ENCODE results near the gene PDCD2L. TPM values are rescaled to one million over a fixed set of nuclear protein-coding genes. Genes with fewer than 3 reads are reported as not detected.

Gene PDCD2L
- total and polyA plus RNA-seq, 2 experiments from 2014 or later = 6.3 to 9.8 TPM

DNA sequence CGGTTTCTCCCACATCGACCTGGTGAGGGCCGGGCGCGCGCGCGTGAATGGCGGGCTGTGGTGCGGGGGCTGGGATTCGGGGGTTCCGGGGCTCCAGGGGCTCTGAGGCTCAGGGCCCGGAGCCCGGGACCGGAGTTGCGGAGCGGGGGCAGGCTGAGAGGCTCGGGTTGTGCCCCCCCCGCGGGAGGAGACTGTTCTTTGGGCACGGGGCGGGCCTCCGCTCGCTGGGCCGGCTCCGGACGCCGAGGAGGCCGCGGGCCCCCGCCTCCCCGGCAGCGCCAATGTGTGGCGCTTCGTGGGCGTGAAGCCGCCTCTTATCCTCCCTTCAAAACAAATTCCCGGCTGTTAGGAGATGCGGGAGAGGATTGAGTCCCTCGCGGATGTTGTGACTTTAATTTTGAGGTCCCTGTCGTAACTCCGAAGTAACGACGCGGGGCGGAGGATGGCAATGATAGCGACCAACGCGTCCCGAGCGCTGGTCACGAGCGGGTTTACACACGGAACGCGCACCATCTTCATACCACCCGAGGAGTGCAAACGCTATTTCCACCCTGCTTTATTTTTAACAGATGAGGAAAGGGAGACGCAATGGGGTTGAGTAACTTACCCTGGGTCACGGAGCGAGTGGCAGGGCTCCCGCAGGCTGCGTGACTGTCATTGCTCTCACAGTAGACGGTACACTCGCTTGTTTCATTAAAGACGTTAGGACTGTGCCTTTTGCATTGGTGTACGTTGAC, 24.5 kb downstream of the PDCD2L start:
- Histone ChIP-seq H3K27ac (peak overlapping the region; percentile 96), H3K9me2 (replicated peaks; ENCODE audit: insufficient read depth) (no peaks in the 10 kb centered on the region), H3K27me3 (no peaks in the 10 kb centered on the region), H3K4me2 (peak overlapping the region; percentile 91), H3K36me3 (replicated peaks; ENCODE audit: insufficient read depth, low read depth) (no peaks in the 10 kb centered on the region), H2AFZ (peak overlapping the region; percentile 96), H4K20me1 (ENCODE audit: insufficient read depth, poor library complexity, severe bottlenecking) (peaks cover 46% of the 10 kb centered on the region), H3K9me3 (ENCODE audit: low read depth) (no peaks in the 10 kb centered on the region), H3K79me2 (peaks cover 55% of the 10 kb centered on the region), H3K4me1 (ENCODE audit: insufficient read depth) (peaks cover 18% of the 10 kb centered on the region), H3K4me3 (peak overlapping the region; percentile 98)
- WGBS (ENCODE audit: low lambda C conversion rate, missing lambda C conversion rate) = under 1% methylated on average over 46 of the region's 68 CpGs
- peak; percentile 58 for DNase-seq (ENCODE audit: low spot score)
- TF ChIP-seq EZH2phosphoT487 (IDR thresholded peaks at IDR 0.05; ENCODE audit: low read depth, severe bottlenecking, unreplicated experiment) (no peak), EZH2 (IDR thresholded peaks at IDR 0.05; ENCODE audit: borderline replicate concordance) (no peak)
- TF ChIP-seq, protein P1, sequence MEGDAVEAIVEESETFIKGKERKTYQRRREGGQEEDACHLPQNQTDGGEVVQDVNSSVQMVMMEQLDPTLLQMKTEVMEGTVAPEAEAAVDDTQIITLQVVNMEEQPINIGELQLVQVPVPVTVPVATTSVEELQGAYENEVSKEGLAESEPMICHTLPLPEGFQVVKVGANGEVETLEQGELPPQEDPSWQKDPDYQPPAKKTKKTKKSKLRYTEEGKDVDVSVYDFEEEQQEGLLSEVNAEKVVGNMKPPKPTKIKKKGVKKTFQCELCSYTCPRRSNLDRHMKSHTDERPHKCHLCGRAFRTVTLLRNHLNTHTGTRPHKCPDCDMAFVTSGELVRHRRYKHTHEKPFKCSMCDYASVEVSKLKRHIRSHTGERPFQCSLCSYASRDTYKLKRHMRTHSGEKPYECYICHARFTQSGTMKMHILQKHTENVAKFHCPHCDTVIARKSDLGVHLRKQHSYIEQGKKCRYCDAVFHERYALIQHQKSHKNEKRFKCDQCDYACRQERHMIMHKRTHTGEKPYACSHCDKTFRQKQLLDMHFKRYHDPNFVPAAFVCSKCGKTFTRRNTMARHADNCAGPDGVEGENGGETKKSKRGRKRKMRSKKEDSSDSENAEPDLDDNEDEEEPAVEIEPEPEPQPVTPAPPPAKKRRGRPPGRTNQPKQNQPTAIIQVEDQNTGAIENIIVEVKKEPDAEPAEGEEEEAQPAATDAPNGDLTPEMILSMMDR (IDR thresholded peaks at IDR 0.05; ENCODE audit: poor library complexity) = no peak

DNA sequence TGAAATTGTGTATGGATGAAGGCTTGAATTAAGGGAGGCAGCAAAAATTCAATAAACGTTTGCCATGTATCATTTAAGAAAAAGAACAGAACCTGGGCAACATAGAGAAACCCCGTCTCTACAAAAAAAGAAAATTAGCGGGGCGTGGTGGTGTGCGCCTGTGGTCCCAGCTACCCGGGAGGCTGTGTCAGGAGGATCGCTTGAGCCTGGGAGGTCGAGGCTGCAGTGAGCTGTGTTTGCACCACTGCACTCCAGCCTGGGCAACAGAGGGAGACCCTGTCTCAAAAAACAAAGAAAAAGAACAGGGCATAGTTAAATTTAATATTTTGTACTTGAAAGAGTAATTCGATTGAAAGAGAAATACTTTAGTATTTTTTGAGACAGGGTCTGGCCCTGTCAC, 25.4 kb downstream of the PDCD2L start:
- Histone ChIP-seq H3K9me2 (replicated peaks; ENCODE audit: insufficient read depth) (no peaks in the 10 kb centered on the region), H3K4me3 (peak overlapping the region; percentile 98), H3K36me3 (replicated peaks; ENCODE audit: insufficient read depth, low read depth) (no peaks in the 10 kb centered on the region), H2AFZ (no peak overlapping the region), H3K27ac (peak overlapping the region; percentile 96), H3K4me1 (ENCODE audit: insufficient read depth) (peaks cover 18% of the 10 kb centered on the region), H4K20me1 (ENCODE audit: insufficient read depth, poor library complexity, severe bottlenecking) (peaks cover 52% of the 10 kb centered on the region), H3K4me2 (peak overlapping the region; percentile 91), H3K79me2 (peaks cover 63% of the 10 kb centered on the region), H3K27me3 (no peaks in the 10 kb centered on the region), H3K9me3 (ENCODE audit: low read depth) (no peaks in the 10 kb centered on the region)
- 80% methylated on average over 9 of the region's 9 CpGs for WGBS (ENCODE audit: low lambda C conversion rate, missing lambda C conversion rate)
- TF ChIP-seq EZH2phosphoT487 (IDR thresholded peaks at IDR 0.05; ENCODE audit: low read depth, severe bottlenecking, unreplicated experiment) (no peak), EZH2 (IDR thresholded peaks at IDR 0.05; ENCODE audit: borderline replicate concordance) (no peak)
- TF ChIP-seq, protein P1 (IDR thresholded peaks at IDR 0.05; ENCODE audit: poor library complexity) = no peak
- no peak for DNase-seq (ENCODE audit: low spot score)

DNA sequence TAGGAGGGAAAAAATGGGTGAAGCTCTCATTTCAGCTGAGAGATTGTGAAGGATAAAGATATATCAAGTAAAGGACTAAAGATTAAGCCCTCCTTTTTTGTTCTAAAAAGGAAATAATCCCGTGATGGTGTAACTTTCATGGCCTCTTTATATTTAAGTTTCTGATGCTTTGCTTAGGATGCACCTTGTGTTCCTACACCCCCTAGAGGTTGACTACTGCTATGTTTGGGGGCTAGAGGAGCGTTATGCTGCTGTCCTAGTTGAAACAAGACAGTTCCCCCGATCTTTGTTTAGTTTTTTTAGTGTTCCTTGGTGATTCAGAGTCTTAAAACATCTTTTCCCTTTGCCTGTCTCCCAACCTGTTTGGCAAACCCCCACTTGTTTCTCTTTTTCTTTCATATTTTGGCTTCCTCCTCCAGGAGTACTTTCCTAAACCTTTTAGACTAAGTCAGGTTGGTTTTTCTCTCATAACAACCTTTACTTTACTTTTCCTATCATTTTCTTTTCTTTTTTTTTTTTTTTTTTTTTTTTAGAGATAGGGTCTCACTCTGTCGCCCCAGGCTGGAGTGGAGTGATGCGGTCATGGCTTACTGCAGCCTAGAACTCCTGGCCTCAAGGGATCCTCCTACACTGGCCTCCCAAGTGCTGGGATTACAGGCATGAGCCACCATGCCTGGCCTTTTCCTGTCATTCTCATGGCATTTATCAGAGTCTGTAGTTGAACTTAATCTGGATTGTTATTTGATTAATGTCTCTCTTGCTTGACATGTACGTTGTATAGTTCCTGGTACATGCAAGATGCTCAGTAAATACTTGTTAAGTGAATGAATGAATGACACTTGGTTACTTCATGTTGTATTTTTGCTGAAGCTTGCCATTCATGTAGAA, 26.8 kb downstream of the PDCD2L start:
- no peaks in the 10 kb centered on the region for H3K9me3 ChIP-seq (ENCODE audit: low read depth)
- peaks cover 52% of the 10 kb centered on the region for H4K20me1 ChIP-seq (ENCODE audit: insufficient read depth, poor library complexity, severe bottlenecking)
- TF ChIP-seq, protein P1 (IDR thresholded peaks at IDR 0.05; ENCODE audit: poor library complexity) = peak; percentile 54
- TF ChIP-seq EZH2phosphoT487 (IDR thresholded peaks at IDR 0.05; ENCODE audit: low read depth, severe bottlenecking, unreplicated experiment) (no peak), EZH2 (IDR thresholded peaks at IDR 0.05; ENCODE audit: borderline replicate concordance) (no peak)
- DNase-seq (ENCODE audit: low spot score) = peak; percentile 65
- H3K79me2 ChIP-seq = peaks cover 76% of the 10 kb centered on the region
- H3K4me1 ChIP-seq (ENCODE audit: insufficient read depth) = peaks cover 18% of the 10 kb centered on the region
- H2AFZ ChIP-seq = no peak overlapping the region
- 53% methylated on average over 6 of the region's 6 CpGs for WGBS (ENCODE audit: low lambda C conversion rate, missing lambda C conversion rate)
- H3K27me3 ChIP-seq = no peaks in the 10 kb centered on the region
- H3K27ac ChIP-seq = no peak overlapping the region
- H3K4me3 ChIP-seq = no peak overlapping the region
- peak overlapping the region; percentile 91 for H3K4me2 ChIP-seq
- no peaks in the 10 kb centered on the region for H3K9me2 ChIP-seq (replicated peaks; ENCODE audit: insufficient read depth)
- no peaks in the 10 kb centered on the region for H3K36me3 ChIP-seq (replicated peaks; ENCODE audit: insufficient read depth, low read depth)

Measured in hepatocyte (in vitro differentiated cells).